KMS-11 (cell line): ENCODE data around the gene COL16A1.

Experiments
- H2AFZ ChIP-seq: fragments of 200-600 bp; sonication (generic); 2 replicates; pipeline ENCODE4 v1.6.1; 2016; ENCODE audit warnings: antibody characterized with exemption, mixed run types, low read depth
- H3K27ac ChIP-seq: fragments of 200-600 bp; sonication (generic); 2 replicates; pipeline ENCODE4 v1.6.1; 2016; ENCODE audit warnings: mild to moderate bottlenecking, mixed run types
- H3K27me3 ChIP-seq: fragments of 200-600 bp; sonication (generic); 2 replicates; pipeline ENCODE4 v1.6.1; 2017; ENCODE audit warnings: mild to moderate bottlenecking, low read depth, mixed run types, moderate library complexity; ENCODE audit not compliant: insufficient read depth
- H3K36me3 ChIP-seq: fragments of 200-600 bp; sonication (generic); 2 replicates; pipeline ENCODE4 v1.6.1; 2017; ENCODE audit warnings: mild to moderate bottlenecking, mixed run types; ENCODE audit not compliant: insufficient read depth
- H3K4me1 ChIP-seq: fragments of 200-600 bp; sonication (generic); 2 replicates; pipeline ENCODE4 v1.6.1; 2016; ENCODE audit warnings: mild to moderate bottlenecking, low read depth, mixed run types; ENCODE audit not compliant: poor library complexity, severe bottlenecking
- H3K4me2 ChIP-seq: fragments of 200-600 bp; sonication (generic); 2 replicates; pipeline ENCODE4 v1.7.0; 2016; ENCODE audit warnings: mild to moderate bottlenecking, mixed run types
- H3K4me3 ChIP-seq: fragments of 200-600 bp; sonication (generic); IDR thresholded peaks from 2 replicates; pipeline ENCODE4 v1.6.1; 2017; ENCODE audit warnings: low read depth, low read length, mixed read lengths; ENCODE audit not compliant: insufficient read depth
- H3K79me2 ChIP-seq: fragments of 200-600 bp; sonication (generic); 2 replicates; pipeline ENCODE4 v1.6.1; 2016; ENCODE audit warnings: low read depth, mixed run types; ENCODE audit not compliant: insufficient read depth
- H3K9ac ChIP-seq: fragments of 200-600 bp; sonication (generic); 2 replicates; pipeline ENCODE4 v1.6.1; 2016; ENCODE audit warnings: mild to moderate bottlenecking, mixed run types
- H4K20me1 ChIP-seq: fragments of 200-600 bp; sonication (generic); 2 replicates; pipeline ENCODE4 v1.6.1; 2016; ENCODE audit warnings: mild to moderate bottlenecking, mixed run types; ENCODE audit not compliant: insufficient read depth
- TF ChIP-seq, protein P1 (sequence below): fragments of 200-600 bp; sonication (generic); conservative IDR thresholded peaks from 2 replicates; pipeline ENCODE4 v1.6.1; 2017; ENCODE audit warnings: low read depth, mild to moderate bottlenecking, antibody characterized with exemption, low read length, moderate library complexity, mixed read lengths

Gene COL16A1

DNA sequence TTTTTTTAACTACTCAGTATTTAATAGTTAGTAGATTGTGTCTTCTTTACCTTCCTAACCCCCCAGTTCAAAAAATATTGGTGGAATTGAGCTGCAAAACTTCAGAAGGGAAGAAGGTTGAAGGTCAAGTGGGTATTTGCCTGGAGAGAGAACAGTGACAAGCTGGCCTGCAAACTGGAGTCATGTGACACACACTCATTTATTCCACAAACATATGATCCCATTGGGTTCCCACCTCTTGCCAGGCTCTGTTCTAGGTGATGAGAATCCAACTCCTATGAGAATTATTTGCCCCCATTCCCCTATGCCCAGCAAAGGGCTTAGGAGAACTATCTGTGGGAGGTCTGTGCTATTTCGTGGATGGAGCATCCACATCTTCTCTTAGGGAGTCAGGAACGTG is 55.6 kb downstream of the COL16A1 start:
- peaks cover 12% of the 10 kb centered on the region for H3K4me1 ChIP-seq

DNA sequence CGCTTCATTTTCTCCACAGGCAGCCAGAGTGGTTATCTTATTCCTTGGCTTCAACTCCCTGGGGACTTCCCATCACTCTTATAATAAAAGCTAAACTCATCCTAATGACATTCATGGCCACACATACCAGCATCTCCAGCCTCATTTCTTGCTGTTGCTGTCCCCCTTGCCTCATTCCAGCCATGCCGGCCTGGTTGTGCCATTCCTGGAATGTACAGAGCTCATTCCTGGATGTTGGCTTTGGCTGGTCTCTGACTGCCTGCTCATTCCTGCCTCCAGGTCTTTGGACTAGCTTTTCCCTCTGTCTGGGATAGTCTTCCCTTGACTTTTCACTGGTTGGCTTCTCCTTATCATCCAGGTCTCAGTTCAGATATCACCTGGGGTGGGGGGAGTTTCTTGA is 56.7 kb downstream of the COL16A1 start:
- Histone ChIP-seq H3K4me2 (no peak overlapping the region), H3K79me2 (peaks cover 15% of the 10 kb centered on the region; the same call in 1 of the 2 replicates), H4K20me1 (no peaks in the 10 kb centered on the region), H3K4me1 (peaks cover 12% of the 10 kb centered on the region), H3K4me3 (no peak overlapping the region), H3K36me3 (no peaks in the 10 kb centered on the region), H3K27ac (no peak overlapping the region), H2AFZ (no peak overlapping the region), H3K27me3 (peaks cover 4% of the 10 kb centered on the region; the same call in 1 of the 2 replicates), H3K9ac (no peak overlapping the region)
- TF ChIP-seq, protein P1, sequence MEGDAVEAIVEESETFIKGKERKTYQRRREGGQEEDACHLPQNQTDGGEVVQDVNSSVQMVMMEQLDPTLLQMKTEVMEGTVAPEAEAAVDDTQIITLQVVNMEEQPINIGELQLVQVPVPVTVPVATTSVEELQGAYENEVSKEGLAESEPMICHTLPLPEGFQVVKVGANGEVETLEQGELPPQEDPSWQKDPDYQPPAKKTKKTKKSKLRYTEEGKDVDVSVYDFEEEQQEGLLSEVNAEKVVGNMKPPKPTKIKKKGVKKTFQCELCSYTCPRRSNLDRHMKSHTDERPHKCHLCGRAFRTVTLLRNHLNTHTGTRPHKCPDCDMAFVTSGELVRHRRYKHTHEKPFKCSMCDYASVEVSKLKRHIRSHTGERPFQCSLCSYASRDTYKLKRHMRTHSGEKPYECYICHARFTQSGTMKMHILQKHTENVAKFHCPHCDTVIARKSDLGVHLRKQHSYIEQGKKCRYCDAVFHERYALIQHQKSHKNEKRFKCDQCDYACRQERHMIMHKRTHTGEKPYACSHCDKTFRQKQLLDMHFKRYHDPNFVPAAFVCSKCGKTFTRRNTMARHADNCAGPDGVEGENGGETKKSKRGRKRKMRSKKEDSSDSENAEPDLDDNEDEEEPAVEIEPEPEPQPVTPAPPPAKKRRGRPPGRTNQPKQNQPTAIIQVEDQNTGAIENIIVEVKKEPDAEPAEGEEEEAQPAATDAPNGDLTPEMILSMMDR = no peak

More for the DNA sequence above, 55.6 kb downstream of the COL16A1 start:
- Histone ChIP-seq H3K36me3 (no peaks in the 10 kb centered on the region), H3K27me3 (peaks cover 4% of the 10 kb centered on the region; the same call in 1 of the 2 replicates), H2AFZ (no peak overlapping the region), H3K9ac (no peak overlapping the region), H3K27ac (no peak overlapping the region), H3K4me3 (no peak overlapping the region), H3K79me2 (peaks cover 11% of the 10 kb centered on the region; the same call in 1 of the 2 replicates), H4K20me1 (no peaks in the 10 kb centered on the region), H3K4me2 (no peak overlapping the region)
- TF ChIP-seq, protein P1 = no peak

GRCh38 chr1:31646259-31646960 is 57.4 kb downstream of the COL16A1 start:
- Histone ChIP-seq H3K36me3 (no peaks in the 10 kb centered on the region), H3K27me3 (peaks cover 3% of the 10 kb centered on the region; the same call in 1 of the 2 replicates), H3K4me3 (no peak overlapping the region), H3K27ac (no peak overlapping the region), H4K20me1 (no peaks in the 10 kb centered on the region), H2AFZ (no peak overlapping the region), H3K9ac (no peak overlapping the region), H3K79me2 (peaks cover 21% of the 10 kb centered on the region; the same call in 1 of the 2 replicates), H3K4me2 (no peak overlapping the region), H3K4me1 (peaks cover 12% of the 10 kb centered on the region)
- TF ChIP-seq, protein P1 = no peak

GRCh38 chr1:31645274-31645568 is 58.6 kb downstream of the COL16A1 start:
- Histone ChIP-seq H3K9ac (peak overlapping the region; percentile 94), H3K27ac (peak overlapping the region; percentile 85), H3K27me3 (no peaks in the 10 kb centered on the region), H3K36me3 (no peaks in the 10 kb centered on the region), H3K4me3 (peak overlapping the region; percentile 95), H3K79me2 (peaks cover 28% of the 10 kb centered on the region; the same call in 1 of the 2 replicates), H3K4me1 (peaks cover 12% of the 10 kb centered on the region), H3K4me2 (peak overlapping the region; percentile 95), H4K20me1 (no peaks in the 10 kb centered on the region; the same call in 1 of the 2 replicates), H2AFZ (peak overlapping the region; percentile 97)
- TF ChIP-seq, protein P1 = no peak
